ENCODE data around the gene ZNF385A. TPM values are rescaled to one million over a fixed set of nuclear protein-coding genes. Genes with fewer than 3 reads are reported as not detected.

ZNF385A gene
- total RNA-seq, 1 donor, result 2.2 TPM

DNA sequence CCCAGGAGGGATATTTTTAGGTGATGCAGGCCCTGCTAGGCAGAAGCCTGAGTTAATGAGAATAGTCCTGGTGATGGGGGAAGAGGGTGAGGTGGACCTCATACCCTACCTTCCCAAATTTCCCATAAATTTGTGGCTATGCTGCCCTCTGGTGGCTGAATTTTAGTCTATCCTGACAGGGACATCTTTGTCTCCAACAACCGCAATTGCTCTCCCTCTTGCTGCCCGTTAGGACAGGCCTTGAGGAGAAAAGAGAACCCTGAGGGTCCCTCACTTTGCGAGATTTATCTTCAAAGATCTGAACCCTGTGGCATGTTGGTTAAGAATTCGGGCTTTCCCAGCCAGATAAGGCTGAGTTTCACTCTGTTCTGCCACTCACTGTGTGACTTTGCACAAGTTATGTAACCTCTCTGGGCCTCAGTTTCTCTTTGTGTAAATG is 9.8 kb upstream of the ZNF385A start:
- TF ChIP-seq, protein P1, sequence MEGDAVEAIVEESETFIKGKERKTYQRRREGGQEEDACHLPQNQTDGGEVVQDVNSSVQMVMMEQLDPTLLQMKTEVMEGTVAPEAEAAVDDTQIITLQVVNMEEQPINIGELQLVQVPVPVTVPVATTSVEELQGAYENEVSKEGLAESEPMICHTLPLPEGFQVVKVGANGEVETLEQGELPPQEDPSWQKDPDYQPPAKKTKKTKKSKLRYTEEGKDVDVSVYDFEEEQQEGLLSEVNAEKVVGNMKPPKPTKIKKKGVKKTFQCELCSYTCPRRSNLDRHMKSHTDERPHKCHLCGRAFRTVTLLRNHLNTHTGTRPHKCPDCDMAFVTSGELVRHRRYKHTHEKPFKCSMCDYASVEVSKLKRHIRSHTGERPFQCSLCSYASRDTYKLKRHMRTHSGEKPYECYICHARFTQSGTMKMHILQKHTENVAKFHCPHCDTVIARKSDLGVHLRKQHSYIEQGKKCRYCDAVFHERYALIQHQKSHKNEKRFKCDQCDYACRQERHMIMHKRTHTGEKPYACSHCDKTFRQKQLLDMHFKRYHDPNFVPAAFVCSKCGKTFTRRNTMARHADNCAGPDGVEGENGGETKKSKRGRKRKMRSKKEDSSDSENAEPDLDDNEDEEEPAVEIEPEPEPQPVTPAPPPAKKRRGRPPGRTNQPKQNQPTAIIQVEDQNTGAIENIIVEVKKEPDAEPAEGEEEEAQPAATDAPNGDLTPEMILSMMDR (IDR thresholded peaks at IDR 0.05; ENCODE audit: insufficient read depth, low read depth, low read length), result peak; percentile 61
- peak; percentile 57 for DNase-seq (ENCODE audit: low read depth)
- no peak overlapping the region for H3K4me3 ChIP-seq (ENCODE audit: low read depth, low read length)

DNA sequence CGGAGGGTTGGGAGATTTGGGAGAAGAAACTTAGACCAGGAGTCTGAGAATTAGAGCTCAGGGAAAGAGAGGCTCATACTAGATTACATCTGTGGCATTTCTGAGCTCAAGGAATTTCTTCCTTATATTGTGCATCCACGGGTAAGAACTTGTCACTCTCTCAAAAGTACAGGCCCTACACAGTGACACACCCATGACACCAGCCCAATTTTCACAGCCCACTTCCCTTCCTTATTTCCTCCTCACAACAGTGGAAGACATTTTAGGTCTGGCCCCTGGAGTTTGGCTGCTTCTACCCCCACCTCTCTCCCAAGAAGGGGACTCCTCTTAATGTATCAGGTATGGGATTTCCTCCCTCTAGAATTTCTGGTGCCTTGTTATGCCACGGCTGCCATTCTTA is 9.2 kb upstream of the ZNF385A start:
- no peak for DNase-seq (ENCODE audit: low read depth)
- TF ChIP-seq, protein P1 (IDR thresholded peaks at IDR 0.05; ENCODE audit: insufficient read depth, low read depth, low read length), result no peak
- H3K4me3 ChIP-seq (ENCODE audit: low read depth, low read length), result no peak overlapping the region

DNA sequence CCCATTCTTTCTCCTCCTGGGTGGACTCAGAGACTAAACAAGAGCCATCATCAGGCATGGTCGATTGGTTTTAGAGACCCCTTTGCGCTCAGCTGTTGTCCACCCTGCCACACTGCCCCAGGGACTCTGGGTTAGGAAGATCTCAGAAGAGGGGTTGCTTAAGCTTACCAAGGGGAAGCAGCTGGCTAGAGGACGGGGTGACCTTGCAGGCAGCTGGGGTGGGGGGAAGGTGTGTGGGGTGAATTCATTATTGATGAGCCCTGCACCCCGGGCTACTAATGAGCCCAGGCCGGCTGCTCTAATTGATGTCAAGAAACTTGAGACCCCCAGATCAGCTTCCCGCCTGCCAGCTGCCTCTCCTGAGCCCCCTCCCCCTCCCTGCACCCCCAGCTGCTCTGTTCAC is 8.7 kb upstream of the ZNF385A start:
- TF ChIP-seq, protein P1 (IDR thresholded peaks at IDR 0.05; ENCODE audit: insufficient read depth, low read depth, low read length), result no peak
- H3K4me3 ChIP-seq (ENCODE audit: low read depth, low read length), result no peak overlapping the region
- no peak for DNase-seq (ENCODE audit: low read depth)

DNA sequence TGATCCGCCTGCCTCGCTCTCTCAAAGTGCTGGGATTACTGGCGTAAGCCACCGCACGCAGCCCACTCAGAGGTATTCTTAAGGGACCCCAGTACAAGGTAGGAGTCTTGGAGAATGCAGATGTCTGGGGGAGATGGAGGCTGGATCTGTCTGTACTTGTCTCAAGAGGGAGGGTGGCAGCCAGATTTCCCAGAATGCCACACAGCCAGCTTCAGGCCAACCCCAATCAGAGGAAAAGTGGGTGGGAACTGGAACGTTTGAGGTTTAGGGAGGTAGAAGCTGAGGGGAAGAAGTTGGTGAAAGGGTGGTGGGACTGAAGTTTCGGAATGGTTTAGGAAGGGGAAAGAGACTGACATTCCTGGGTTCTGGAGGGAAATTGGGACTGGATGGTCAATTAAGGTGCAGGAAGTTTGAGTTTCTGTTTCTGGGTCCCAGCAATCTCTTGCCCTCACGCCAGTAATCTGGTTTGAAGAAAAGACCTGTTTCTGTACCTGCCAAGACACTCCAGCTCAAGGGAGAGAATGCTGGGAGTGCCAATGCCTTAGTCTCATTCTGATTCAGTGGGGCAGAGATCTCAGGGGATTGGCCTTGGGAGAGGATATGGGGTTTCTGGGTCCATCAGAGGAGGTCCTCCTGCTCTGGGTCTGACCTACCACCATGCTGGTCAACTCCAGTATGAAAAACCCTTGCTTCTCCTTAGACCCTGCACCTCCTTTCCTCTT is 8.1 kb upstream of the ZNF385A start:
- TF ChIP-seq, protein P1 (IDR thresholded peaks at IDR 0.05; ENCODE audit: insufficient read depth, low read depth, low read length), result no peak
- no peak overlapping the region for H3K4me3 ChIP-seq (ENCODE audit: low read depth, low read length)
- no peak for DNase-seq (ENCODE audit: low read depth)

DNA sequence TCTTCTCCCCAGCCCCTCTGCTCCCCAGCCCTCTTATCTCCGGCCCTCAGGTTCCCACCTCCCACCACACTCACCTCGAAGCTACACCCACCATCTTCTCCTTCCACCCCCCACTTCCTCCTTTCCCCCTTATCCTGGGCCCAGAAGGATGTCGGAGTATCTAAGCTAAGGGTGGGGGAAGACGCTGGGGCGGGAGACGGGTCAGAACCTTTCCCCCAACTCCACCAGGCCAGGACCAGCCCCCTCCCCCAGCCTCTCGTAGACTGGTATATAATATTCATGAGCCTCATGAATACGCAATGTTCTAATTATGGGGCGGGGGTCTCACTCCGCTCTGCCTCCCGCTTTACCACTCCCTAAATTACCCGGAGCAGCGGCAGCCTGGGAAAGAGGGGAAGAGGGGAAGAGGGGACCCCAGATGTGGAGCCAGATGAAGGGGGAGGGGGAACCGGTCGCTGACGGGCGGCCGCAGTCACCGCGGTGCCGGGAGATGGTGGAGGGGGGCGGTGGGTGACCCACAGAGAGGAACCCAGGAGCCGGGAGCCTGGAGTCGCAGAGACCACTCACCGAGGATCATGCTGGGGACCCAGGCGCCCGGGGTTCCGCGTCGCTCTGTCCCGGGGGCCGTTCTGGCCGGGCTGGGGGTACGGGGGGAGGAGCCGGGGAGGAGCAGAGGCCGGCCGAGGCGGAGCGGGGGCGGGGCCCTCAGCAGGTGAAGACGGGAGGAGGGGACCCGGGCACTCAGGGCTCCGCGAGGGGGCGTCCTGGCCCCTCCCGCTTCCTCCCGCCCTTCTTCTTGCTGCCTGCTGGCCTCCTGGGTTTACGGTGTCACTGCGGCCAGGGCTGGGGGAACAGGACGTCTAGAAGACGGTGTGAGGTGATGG is 6.4 kb upstream of the ZNF385A start:
- DNase-seq (ENCODE audit: low read depth), result no peak
- TF ChIP-seq, protein P1 (IDR thresholded peaks at IDR 0.05; ENCODE audit: insufficient read depth, low read depth, low read length), result no peak
- peak overlapping the region; percentile 40 for H3K4me3 ChIP-seq (ENCODE audit: low read depth, low read length)

DNA sequence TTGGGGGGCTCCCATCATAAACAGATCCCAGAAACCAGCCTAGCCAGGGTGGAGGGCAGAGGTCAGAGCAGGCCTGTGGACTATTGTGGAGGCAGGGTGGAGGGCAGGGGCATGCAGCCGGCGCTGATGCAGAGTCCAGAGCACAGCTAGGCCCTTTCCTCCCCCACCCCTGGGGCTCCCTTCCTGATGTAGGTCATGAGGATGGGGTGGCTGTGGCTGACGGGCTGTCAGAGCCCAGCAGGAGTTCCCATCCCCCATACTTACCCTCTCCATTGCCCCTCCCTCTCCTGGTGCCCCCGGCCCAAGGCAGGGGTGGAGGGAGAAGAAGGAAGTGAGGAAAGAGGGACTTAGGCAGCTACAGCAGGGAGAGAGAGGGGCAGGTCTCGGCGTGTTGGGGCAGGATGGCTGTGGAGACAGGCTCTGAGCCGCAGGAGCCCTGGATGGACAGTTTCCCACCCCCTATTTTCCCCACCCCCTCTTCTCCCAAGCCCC is 5.7 kb upstream of the ZNF385A start:
- H3K4me3 ChIP-seq (ENCODE audit: low read depth, low read length), result no peak overlapping the region
- DNase-seq (ENCODE audit: low read depth), result no peak
- TF ChIP-seq, protein P1 (IDR thresholded peaks at IDR 0.05; ENCODE audit: insufficient read depth, low read depth, low read length), result no peak
